Neuron (in vitro differentiated cells): Measurements from ENCODE around the gene FRMD5.
"Not testable (repeated sequence)": the region's sequence is repeated elsewhere in the genome, so short reads cannot be mapped to it uniquely, and the experiment has no call there.

Experiments used
- H2AFZ ChIP-seq: one replicate; pipeline ENCODE4 v1.6.1; 2013; ENCODE audit warnings: low read depth, mild to moderate bottlenecking, inconsistent platforms, low read length, moderate library complexity
- H3K27me3 ChIP-seq: one replicate; pipeline ENCODE4 v1.6.1; 2013; ENCODE audit warnings: low read length; ENCODE audit not compliant: insufficient read depth
- H3K36me3 ChIP-seq: one replicate; pipeline ENCODE4 v1.6.1; 2013; ENCODE audit warnings: low read length; ENCODE audit not compliant: insufficient read depth
- H3K4me1 ChIP-seq: one replicate; pipeline ENCODE4 v1.6.1; 2013; ENCODE audit warnings: low read length; ENCODE audit not compliant: insufficient read depth
- H3K4me3 ChIP-seq: 2 replicates; pipeline ENCODE4 v1.5.1; 2013; ENCODE audit warnings: mild to moderate bottlenecking, low read length, moderate library complexity
- H3K9me3 ChIP-seq: one replicate; pipeline ENCODE4 v1.6.1; 2013; ENCODE audit warnings: low read length

The FRMD5 gene

DNA sequence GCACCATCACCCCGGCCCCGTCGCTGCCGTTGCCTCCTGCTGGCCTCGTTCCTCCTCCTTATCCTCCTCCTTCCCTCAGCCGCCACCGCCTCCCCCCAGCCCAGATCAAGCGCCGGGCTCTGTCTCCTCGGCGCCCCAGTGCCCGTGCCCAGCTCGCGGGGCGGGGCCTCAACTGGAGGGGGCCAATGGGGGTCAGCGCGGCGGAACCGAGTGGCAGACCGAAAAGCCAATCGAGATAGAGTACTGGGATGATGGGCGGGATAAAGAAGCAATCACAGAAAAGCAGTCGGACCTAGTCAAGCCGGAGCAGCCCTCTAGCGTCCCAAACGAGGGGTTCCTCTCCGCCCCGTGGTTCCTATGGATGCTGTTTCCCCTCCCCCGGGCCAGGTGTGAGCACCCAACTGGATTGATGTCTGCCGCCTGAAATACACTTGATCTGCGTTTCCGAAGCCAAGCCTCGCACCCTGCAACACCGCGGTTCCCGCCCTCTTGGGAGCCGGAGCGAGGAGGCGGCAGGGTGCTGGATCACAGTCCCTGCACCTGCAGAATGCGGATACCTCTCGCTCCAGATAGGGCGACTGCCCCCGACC is at the start of gene FRMD5:
Gene FRMD5 (minus strand): TSS at position 121 of the 590 bp plus-strand sequence.
- peak within 1 kb of the TSS; percentile 62 for H3K4me3 ChIP-seq
- peaks cover 28% of the 10 kb centered on the region for H3K4me1 ChIP-seq
- H3K27me3 ChIP-seq = peaks cover 5% of the 10 kb centered on the region
- H3K36me3 ChIP-seq = no peaks in the 10 kb centered on the region
- H2AFZ ChIP-seq = peak within 1 kb of the TSS; percentile 98
- H3K9me3 ChIP-seq = no peaks in the 10 kb centered on the region

GRCh38 chr15:44243829-44244228 is 48.8 kb upstream of the FRMD5 start:
- no peak overlapping the region for H3K4me3 ChIP-seq
- H3K27me3 ChIP-seq = no peaks in the 10 kb centered on the region
- no peak overlapping the region for H2AFZ ChIP-seq
- H3K36me3 ChIP-seq = no peaks in the 10 kb centered on the region
- H3K4me1 ChIP-seq = no peaks in the 10 kb centered on the region
- no peaks in the 10 kb centered on the region for H3K9me3 ChIP-seq

- Histone ChIP-seq H3K4me1 (no peaks in the 10 kb centered on the region), H2AFZ (no peak overlapping the region), H3K36me3 (no peaks in the 10 kb centered on the region), H3K9me3 (no peaks in the 10 kb centered on the region), H3K27me3 (no peaks in the 10 kb centered on the region), H3K4me3 (no peak overlapping the region)
These were observed 48.1 kb upstream of the FRMD5 start for GRCh38 chr15:44243141-44243540.

- no peaks in the 10 kb centered on the region for H3K27me3 ChIP-seq
- no peak overlapping the region for H3K4me3 ChIP-seq
- H3K9me3 ChIP-seq = no peaks in the 10 kb centered on the region
- H3K36me3 ChIP-seq = no peaks in the 10 kb centered on the region
- no peaks in the 10 kb centered on the region for H3K4me1 ChIP-seq
- no peak overlapping the region for H2AFZ ChIP-seq
These were observed 36.8 kb upstream of the FRMD5 start for GRCh38 chr15:44231842-44232241.

- H3K4me3 ChIP-seq, H2AFZ ChIP-seq, H3K36me3 ChIP-seq, H3K9me3 ChIP-seq, H3K27me3 ChIP-seq, H3K4me1 ChIP-seq: not testable (repeated sequence)
These were observed 34.2 kb upstream of the FRMD5 start for GRCh38 chr15:44229301-44229700.

DNA sequence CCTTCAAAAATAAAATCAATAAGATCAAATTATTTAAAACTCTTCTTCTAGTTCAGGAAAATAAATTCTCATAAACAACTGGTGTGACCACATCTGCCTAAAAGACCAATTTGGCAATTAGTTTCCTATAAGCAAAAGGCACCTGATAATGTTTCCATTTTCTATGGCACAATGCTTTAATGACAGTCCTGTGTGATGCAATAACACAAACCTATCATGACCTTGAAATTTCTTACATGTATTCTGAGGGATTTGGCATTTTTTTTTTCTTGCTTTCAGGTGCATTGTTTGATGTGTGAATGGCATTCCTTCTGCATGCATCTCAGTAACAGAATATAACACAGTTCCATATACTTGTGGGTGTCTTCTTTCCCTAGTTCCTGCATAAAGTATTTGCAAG is 32.5 kb upstream of the FRMD5 start:
- Histone ChIP-seq H3K27me3 (no peaks in the 10 kb centered on the region), H3K4me1 (no peaks in the 10 kb centered on the region), H3K4me3 (no peak overlapping the region), H3K9me3 (no peaks in the 10 kb centered on the region), H2AFZ (no peak overlapping the region), H3K36me3 (no peaks in the 10 kb centered on the region)

GRCh38 chr15:44227001-44227400 is 31.9 kb upstream of the FRMD5 start:
- H2AFZ ChIP-seq, H3K36me3 ChIP-seq, H3K27me3 ChIP-seq, H3K4me3 ChIP-seq, H3K9me3 ChIP-seq, H3K4me1 ChIP-seq: not testable (repeated sequence)

- Histone ChIP-seq H3K9me3 (no peaks in the 10 kb centered on the region), H3K4me1 (peaks cover 3% of the 10 kb centered on the region), H3K27me3 (no peaks in the 10 kb centered on the region), H3K36me3 (no peaks in the 10 kb centered on the region), H2AFZ (no peak overlapping the region), H3K4me3 (no peak overlapping the region)
These were observed 27.4 kb upstream of the FRMD5 start for GRCh38 chr15:44222478-44222877.

GRCh38 chr15:44219073-44219472 is 24.0 kb upstream of the FRMD5 start:
- peaks cover 3% of the 10 kb centered on the region for H3K4me1 ChIP-seq
- H3K36me3 ChIP-seq = no peaks in the 10 kb centered on the region
- no peaks in the 10 kb centered on the region for H3K27me3 ChIP-seq
- H3K4me3 ChIP-seq = no peak overlapping the region
- H3K9me3 ChIP-seq = no peaks in the 10 kb centered on the region
- no peak overlapping the region for H2AFZ ChIP-seq

DNA sequence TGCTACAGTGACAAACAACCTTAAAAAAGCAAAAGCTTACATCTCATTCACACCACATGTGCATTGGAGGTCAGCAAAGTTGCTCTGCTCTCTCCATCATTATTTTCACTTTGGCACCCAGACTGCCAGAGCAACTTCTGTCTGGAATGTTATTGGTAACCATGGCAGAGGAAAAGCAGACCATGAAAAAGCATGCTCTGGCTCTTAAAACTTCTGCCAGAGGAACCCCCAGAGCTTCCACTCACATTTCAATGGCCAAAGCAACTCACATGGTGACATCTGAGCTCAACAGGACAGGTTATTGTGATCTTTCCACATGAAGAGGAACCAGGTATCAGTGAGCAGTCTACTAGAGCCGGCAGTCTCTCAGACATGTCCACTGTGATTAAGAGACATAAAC is 21.9 kb upstream of the FRMD5 start:
- Histone ChIP-seq H3K9me3 (no peaks in the 10 kb centered on the region), H2AFZ (no peak overlapping the region), H3K4me3 (no peak overlapping the region), H3K36me3 (no peaks in the 10 kb centered on the region), H3K27me3 (no peaks in the 10 kb centered on the region), H3K4me1 (peaks cover 3% of the 10 kb centered on the region)

- H3K4me1 ChIP-seq = peaks cover 3% of the 10 kb centered on the region
- H3K9me3 ChIP-seq = no peaks in the 10 kb centered on the region
- H3K27me3 ChIP-seq = no peaks in the 10 kb centered on the region
- H3K4me3 ChIP-seq = no peak overlapping the region
- no peak overlapping the region for H2AFZ ChIP-seq
- no peaks in the 10 kb centered on the region for H3K36me3 ChIP-seq
These were observed 20.5 kb upstream of the FRMD5 start for GRCh38 chr15:44215594-44215993.

DNA sequence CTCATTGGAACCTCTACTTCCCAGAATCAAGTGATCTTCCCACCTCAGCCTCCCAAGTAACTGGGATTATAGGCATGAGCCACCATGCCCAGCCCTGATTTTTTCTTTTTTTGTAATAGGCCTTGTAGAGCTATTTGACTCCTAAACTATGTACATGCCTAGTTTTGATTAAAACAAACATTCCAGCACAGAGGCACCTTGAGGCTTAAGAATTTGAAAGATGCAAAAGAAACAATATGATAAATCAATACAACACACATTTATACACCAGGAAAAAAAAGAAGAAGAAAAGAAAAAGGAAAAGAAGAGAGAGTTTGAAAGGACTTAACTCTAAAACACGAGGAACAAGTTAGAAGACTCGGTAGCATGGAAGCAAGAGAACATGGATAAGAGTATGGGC is 13.9 kb upstream of the FRMD5 start:
- Histone ChIP-seq H2AFZ (no peak overlapping the region), H3K4me1 (no peaks in the 10 kb centered on the region), H3K36me3 (no peaks in the 10 kb centered on the region), H3K9me3 (no peaks in the 10 kb centered on the region), H3K27me3 (peaks cover 4% of the 10 kb centered on the region), H3K4me3 (no peak overlapping the region)

DNA sequence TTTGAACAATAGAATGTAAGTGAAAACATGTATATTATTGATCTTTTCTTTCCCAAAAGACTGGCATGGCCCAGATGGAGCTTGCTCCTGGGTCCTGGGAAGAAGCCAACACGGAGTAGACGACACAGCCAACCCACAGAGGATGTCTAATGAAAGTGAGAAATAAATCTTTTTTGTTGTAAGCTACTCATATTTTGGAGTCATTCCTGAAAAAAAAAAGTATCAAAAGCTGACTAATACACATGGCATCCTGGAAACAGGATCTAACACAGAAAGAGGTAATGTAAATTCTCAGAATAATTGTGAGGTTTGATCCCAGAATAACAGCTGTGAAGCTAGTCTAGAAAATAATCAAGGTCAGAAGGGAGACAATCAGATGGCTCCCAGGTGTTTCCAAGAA is 12.6 kb upstream of the FRMD5 start:
- H2AFZ ChIP-seq = no peak overlapping the region
- peaks cover 4% of the 10 kb centered on the region for H3K27me3 ChIP-seq
- no peaks in the 10 kb centered on the region for H3K9me3 ChIP-seq
- H3K4me1 ChIP-seq = no peaks in the 10 kb centered on the region
- no peaks in the 10 kb centered on the region for H3K36me3 ChIP-seq
- no peak overlapping the region for H3K4me3 ChIP-seq

GRCh38 chr15:44199393-44199792 is 4.3 kb upstream of the FRMD5 start:
- Histone ChIP-seq H3K4me3 (no peak overlapping the region), H3K27me3 (peaks cover 5% of the 10 kb centered on the region), H3K9me3 (no peaks in the 10 kb centered on the region), H3K36me3 (no peaks in the 10 kb centered on the region), H3K4me1 (peaks cover 11% of the 10 kb centered on the region), H2AFZ (no peak overlapping the region)
